NCI-H446 treated with DMSO at 0.1 percent for 48 hours (cell line): ENCODE results near the gene DAZ2.
"Not testable (repeated sequence)": the region's sequence is repeated elsewhere in the genome, so short reads cannot be mapped to it uniquely, and the experiment has no call there.

ENCODE experiments used
- DNase-seq: peaks from one replicate; lab custom pipeline; 2025; lab: John Stamatoyannopoulos, UW

The DAZ2 gene, protein sequence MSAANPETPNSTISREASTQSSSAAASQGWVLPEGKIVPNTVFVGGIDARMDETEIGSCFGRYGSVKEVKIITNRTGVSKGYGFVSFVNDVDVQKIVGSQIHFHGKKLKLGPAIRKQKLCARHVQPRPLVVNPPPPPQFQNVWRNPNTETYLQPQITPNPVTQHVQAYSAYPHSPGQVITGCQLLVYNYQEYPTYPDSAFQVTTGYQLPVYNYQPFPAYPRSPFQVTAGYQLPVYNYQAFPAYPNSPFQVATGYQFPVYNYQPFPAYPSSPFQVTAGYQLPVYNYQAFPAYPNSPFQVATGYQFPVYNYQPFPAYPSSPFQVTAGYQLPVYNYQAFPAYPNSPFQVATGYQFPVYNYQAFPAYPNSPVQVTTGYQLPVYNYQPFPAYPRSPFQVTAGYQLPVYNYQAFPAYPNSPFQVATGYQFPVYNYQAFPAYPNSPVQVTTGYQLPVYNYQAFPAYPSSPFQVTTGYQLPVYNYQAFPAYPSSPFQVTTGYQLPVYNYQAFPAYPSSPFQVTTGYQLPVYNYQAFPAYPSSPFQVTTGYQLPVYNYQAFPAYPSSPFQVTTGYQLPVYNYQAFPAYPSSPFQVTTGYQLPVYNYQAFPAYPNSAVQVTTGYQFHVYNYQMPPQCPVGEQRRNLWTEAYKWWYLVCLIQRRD

DNA sequence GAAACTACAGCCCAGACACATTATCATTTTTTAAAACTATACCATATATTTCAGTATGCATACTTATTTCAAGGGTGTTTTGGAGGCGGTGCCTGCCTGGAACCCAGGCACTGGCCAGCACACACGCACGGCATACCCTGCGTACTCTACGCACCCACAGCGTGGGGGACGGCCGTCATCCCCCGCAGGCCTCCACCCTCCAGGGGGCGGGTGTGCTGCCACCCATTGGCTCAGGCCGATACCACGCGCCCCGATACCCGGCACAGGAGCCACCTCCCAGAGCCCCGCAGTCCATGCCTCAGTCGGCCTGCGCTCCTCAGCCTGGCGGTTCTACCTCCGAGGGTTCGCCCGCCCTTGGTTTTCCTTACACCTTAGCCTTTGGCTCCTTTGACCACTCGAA, at the start of gene DAZ2:
TSS of gene DAZ2 (plus strand) at position 301 of the 400 bp plus-strand sequence. CDS start 208 bp downstream, outside the sequence.
- not testable (repeated sequence) for DNase-seq

DNA sequence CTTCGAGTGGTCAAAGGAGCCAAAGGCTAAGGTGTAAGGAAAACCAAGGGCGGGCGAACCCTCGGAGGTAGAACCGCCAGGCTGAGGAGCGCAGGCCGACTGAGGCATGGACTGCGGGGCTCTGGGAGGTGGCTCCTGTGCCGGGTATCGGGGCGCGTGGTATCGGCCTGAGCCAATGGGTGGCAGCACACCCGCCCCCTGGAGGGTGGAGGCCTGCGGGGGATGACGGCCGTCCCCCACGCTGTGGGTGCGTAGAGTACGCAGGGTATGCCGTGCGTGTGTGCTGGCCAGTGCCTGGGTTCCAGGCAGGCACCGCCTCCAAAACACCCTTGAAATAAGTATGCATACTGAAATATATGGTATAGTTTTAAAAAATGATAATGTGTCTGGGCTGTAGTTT, 20.4 kb upstream of the DAZ2 start, which contains the start of gene DAZ1:
TSS of gene DAZ1 (minus strand) at position 101 of the 400 bp plus-strand sequence. CDS start 208 bp downstream, outside the sequence.
- DNase-seq: not testable (repeated sequence)

DNA sequence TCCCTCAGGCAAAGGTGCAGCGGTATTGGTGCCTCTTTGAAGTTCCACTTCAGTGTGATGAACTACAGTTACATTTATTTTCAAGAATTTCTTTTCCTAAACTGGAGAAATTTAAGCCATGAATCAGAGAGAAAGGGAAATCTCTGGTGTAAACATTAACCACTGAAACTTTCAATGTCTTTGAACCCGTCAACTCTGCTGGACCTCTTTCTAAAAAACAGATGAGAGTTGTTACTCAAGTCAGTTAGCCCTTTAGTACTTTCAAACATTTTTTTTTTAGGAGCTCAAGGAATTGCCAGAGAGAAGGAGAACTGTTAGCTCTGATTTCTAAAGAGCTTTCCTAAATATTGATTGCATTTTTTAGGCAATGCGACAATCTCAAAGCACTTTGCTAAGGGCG, 11.9 kb upstream of the DAZ2 start:
- DNase-seq: not testable (repeated sequence)

DNA sequence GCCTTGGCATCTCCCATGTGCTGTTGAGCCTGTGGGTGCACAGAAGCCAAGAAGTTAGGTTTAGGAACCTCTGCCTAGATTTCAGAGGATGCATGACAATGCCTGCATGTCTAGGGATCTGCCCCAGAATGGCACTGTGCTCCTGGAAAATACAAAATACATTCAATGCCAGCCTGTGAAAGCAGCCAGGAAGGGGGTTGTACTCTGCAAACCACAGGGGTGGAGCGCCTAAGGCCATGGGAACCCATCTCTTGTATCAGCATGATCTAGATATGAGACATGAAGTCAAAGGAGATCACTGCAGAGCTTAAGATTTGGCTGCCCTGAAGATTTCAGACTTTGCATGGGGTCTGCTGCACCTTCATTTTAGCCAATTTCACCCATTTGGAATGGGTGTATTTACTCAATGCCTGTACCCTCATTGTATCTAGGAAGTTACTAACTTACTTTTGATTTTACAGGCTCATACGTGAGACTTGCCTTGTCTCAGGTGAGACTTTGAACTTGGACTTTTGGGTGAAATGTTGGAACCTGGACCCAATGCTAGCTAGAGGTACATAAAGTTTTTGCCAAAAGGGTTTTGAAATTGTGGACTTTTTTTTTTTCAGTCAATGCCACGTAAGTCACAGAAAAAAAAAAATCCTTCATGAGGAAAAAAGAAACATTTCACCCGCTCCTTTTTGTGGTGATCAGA, 9.4 kb upstream of the DAZ2 start:
- DNase-seq: not testable (repeated sequence)

DNA sequence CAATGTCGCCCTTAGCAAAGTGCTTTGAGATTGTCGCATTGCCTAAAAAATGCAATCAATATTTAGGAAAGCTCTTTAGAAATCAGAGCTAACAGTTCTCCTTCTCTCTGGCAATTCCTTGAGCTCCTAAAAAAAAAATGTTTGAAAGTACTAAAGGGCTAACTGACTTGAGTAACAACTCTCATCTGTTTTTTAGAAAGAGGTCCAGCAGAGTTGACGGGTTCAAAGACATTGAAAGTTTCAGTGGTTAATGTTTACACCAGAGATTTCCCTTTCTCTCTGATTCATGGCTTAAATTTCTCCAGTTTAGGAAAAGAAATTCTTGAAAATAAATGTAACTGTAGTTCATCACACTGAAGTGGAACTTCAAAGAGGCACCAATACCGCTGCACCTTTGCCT, 8.7 kb upstream of the DAZ2 start:
- not testable (repeated sequence) for DNase-seq
